Thyroid gland (tissue), 4 donors: ENCODE measurements around the gene CSF3R. TPM values are rescaled to one million over a fixed set of nuclear protein-coding genes. Genes with fewer than 3 reads are reported as not detected.

Experiments used
- DNase-seq, 2 donors: peaks; one replicate each; pipeline ENCODE4 v3.0.0-alpha.2; 2019
- H3K27ac ChIP-seq, 3 donors: fragments of 200-600 bp; sonication (generic); 1 replicate in 2 of 3; 2 replicates in 1 of 3; pipeline ENCODE4 v1.5.1; 2016 to 2019; ENCODE audit warnings: mild to moderate bottlenecking in 1 of 3, moderate library complexity in 1 of 3
- H3K27me3 ChIP-seq: fragments of 200-600 bp; sonication (generic); one replicate; pipeline ENCODE4 v1.5.1; 2019
- H3K36me3 ChIP-seq, 2 donors: fragments of 200-600 bp; sonication (generic); one replicate each; pipeline ENCODE4 v1.5.1; 2016 to 2019
- H3K4me1 ChIP-seq, 2 donors: fragments of 200-600 bp; sonication (generic); one replicate each; pipeline ENCODE4 v1.5.1; 2017 to 2019
- H3K4me3 ChIP-seq, 3 donors: fragments of 200-600 bp; sonication (generic); replicated peaks in 1 of 3; 1 replicate in 2 of 3; 2 replicates in 1 of 3; pipeline ENCODE4 v1.5.1; 2016; ENCODE audit warnings: mild to moderate bottlenecking in 1 of 3
- H3K9me3 ChIP-seq: fragments of 200-600 bp; sonication (generic); one replicate; pipeline ENCODE4 v1.5.1; 2017
- POLR2A ChIP-seq, 2 donors: fragments of 450-650 bp; IDR thresholded peaks; one replicate each; pipeline ENCODE4 v1.6.1; 2017; ENCODE audit warnings: antibody characterized with exemption in 2 of 2, mild to moderate bottlenecking in 2 of 2, moderate library complexity in 1 of 2
- WGBS, 2 donors: methylation state at CpG; one replicate each; pipeline ENCODE4 v1.1.5; 2017; 5-methylcytosine and 5-hydroxymethylcytosine counted together
- intact Hi-C: fragments of 100-400 bp; cut with DNase I; formaldehyde crosslinking; loops from one replicate; pipeline ENCODE4 v1.15.1; 2023
- total RNA-seq, 4 donors: library from RNA; depleted of rRNA; stranded (reverse); fragments of >200 nt; gene quantifications; one replicate each; pipeline ENCODE4 v1.2.3, GENCODE V29; 2016
- TF ChIP-seq, protein P1 (sequence below), 6 experiments: fragments of 200-600 bp in 3 of 6; fragments of 450-650 bp in 3 of 6; sonication (generic) in 3 of 6; IDR thresholded peaks; one replicate each; pipeline ENCODE4 v1.5.1; 2016 to 2019; ENCODE audit warnings: antibody characterized with exemption in 6 of 6, mild to moderate bottlenecking in 2 of 6, inconsistent platforms in 1 of 6, moderate library complexity in 1 of 6

The CSF3R gene
- total RNA-seq, 4 donors from 2014 or later: 3.5 to 7.9 (median 7.1) TPM

GRCh38 chr1:36469163-36469562 lies 13.6 kb downstream of the CSF3R start:
- intact Hi-C loops: no loop called here
- 62 to 97% methylated on average over 2 of the region's 2 CpGs for WGBS, 2 donors
- TF ChIP-seq, protein P1, sequence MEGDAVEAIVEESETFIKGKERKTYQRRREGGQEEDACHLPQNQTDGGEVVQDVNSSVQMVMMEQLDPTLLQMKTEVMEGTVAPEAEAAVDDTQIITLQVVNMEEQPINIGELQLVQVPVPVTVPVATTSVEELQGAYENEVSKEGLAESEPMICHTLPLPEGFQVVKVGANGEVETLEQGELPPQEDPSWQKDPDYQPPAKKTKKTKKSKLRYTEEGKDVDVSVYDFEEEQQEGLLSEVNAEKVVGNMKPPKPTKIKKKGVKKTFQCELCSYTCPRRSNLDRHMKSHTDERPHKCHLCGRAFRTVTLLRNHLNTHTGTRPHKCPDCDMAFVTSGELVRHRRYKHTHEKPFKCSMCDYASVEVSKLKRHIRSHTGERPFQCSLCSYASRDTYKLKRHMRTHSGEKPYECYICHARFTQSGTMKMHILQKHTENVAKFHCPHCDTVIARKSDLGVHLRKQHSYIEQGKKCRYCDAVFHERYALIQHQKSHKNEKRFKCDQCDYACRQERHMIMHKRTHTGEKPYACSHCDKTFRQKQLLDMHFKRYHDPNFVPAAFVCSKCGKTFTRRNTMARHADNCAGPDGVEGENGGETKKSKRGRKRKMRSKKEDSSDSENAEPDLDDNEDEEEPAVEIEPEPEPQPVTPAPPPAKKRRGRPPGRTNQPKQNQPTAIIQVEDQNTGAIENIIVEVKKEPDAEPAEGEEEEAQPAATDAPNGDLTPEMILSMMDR (IDR thresholded peaks at IDR 0.05): no peak
- TF ChIP-seq POLR2A (IDR thresholded peaks at IDR 0.05): no peak

GRCh38 chr1:36467700-36468455 lies 14.8 kb downstream of the CSF3R start:
- 83 to 90% methylated on average over 9 to 10 of the region's 10 CpGs for WGBS, 2 donors
- no peak overlapping the region for H3K27ac ChIP-seq
- intact Hi-C loops: no loop called here
- no peak for DNase-seq
- no peak overlapping the region for H3K4me3 ChIP-seq
- no peaks in the 10 kb centered on the region for H3K27me3 ChIP-seq
- H3K9me3 ChIP-seq: no peaks in the 10 kb centered on the region
- no peaks in the 10 kb centered on the region for H3K36me3 ChIP-seq
- H3K4me1 ChIP-seq: peaks cover 34 to 43% of the 10 kb centered on the region in 2 donors
- no peak for TF ChIP-seq POLR2A (IDR thresholded peaks at IDR 0.05)
- TF ChIP-seq, protein P1 (IDR thresholded peaks at IDR 0.05): no peak

More at GRCh38 chr1:36469163-36469562, 13.6 kb downstream of the CSF3R start:
- no peaks in the 10 kb centered on the region for H3K9me3 ChIP-seq
- no peak overlapping the region for H3K27ac ChIP-seq
- DNase-seq: no peak
- peaks cover 27 to 36% of the 10 kb centered on the region in 2 donors for H3K4me1 ChIP-seq
- H3K36me3 ChIP-seq: no peaks in the 10 kb centered on the region
- H3K4me3 ChIP-seq: no peak overlapping the region
- no peaks in the 10 kb centered on the region for H3K27me3 ChIP-seq

- intact Hi-C loops: no loop called here
- WGBS, 2 donors: 96 to 97% methylated on average over 4 of the region's 4 CpGs
- H3K36me3 ChIP-seq: no peaks in the 10 kb centered on the region
Observed at GRCh38 chr1:36467027-36467410, 15.7 kb downstream of the CSF3R start.

DNA sequence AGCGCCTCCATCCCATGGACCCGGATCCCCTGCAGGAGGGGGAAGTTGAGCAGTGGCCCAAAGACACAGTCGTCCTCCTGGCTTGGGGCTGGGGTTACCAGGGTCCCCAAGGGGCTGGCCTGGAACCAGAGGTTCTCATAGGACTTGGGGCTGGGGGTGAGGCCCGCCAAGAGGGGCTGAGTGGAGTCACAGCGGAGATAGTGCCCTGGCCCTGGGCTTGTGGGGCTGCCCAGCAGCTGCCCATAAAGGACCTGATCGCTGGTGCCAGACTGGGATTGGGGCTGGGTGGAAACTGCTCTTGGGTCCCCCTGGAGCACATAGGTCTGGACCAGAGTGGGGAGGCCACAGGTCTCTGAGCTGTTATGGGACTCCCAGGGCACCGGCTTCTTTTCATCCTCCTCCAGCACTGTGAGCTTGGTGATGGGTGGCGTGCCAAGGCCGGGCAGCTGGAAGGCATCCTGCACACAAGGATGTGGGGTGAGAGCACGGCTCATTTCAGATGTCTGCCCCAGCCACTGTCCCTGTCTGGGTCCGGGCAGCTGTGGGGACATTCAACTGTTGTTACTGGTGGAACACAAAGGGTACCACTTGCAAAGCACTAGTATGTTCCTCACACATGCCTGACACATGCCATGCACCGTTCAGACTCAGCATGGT lies 16.2 kb downstream of the CSF3R start:
- DNase-seq: no peak
- Histone ChIP-seq H3K4me3 (no peak overlapping the region), H3K36me3 (peaks cover 0 to under 1% of the 10 kb centered on the region in 2 donors), H3K27ac (no peak overlapping the region), H3K9me3 (no peaks in the 10 kb centered on the region), H3K27me3 (no peaks in the 10 kb centered on the region), H3K4me1 (peaks cover 26 to 37% of the 10 kb centered on the region in 2 donors)
- no peak for TF ChIP-seq POLR2A (IDR thresholded peaks at IDR 0.05)
- TF ChIP-seq, protein P1 (IDR thresholded peaks at IDR 0.05): no peak
- intact Hi-C loops: no loop called here
- 87 to 97% methylated on average over 4 to 10 of the region's 12 CpGs for WGBS, 2 donors

More at GRCh38 chr1:36467027-36467410, 15.7 kb downstream of the CSF3R start:
- H3K9me3 ChIP-seq: no peaks in the 10 kb centered on the region
- no peak overlapping the region for H3K4me3 ChIP-seq
- DNase-seq: no peak
- H3K27ac ChIP-seq: no peak overlapping the region
- TF ChIP-seq POLR2A (IDR thresholded peaks at IDR 0.05): no peak
- TF ChIP-seq, protein P1 (IDR thresholded peaks at IDR 0.05): no peak
- H3K27me3 ChIP-seq: no peaks in the 10 kb centered on the region
- peaks cover 29 to 42% of the 10 kb centered on the region in 2 donors for H3K4me1 ChIP-seq
